Body of pancreas (tissue), 4 donors: Measurements from ENCODE around the gene TBC1D4. TPM values are rescaled to one million over a fixed set of nuclear protein-coding genes. Genes with fewer than 3 reads are reported as not detected.

Experiments
- ATAC-seq: fragments of 150-250 bp; one replicate; pipeline ENCODE4 v1.9.1; 2016
- DNase-seq, 4 donors: peaks; one replicate each; pipeline ENCODE4 v3.0.0-alpha.2; 2019
- H3K27ac ChIP-seq, 4 donors: fragments of 200-600 bp; sonication (generic); 1 replicate in 3 of 4; 2 replicates in 1 of 4; pipeline versions ENCODE4 v1.5.1 to v1.6.1; 2016 to 2019; ENCODE audit warnings: mild to moderate bottlenecking in 1 of 4, mixed read lengths in 1 of 4, moderate library complexity in 1 of 4
- H3K27me3 ChIP-seq, 2 donors: fragments of 200-600 bp; sonication (generic); one replicate each; pipeline ENCODE4 v1.6.0; 2016; ENCODE audit warnings: mild to moderate bottlenecking in 1 of 2
- H3K36me3 ChIP-seq, 2 donors: fragments of 200-600 bp; sonication (generic); replicated peaks in 1 of 2; 2 replicates each; pipeline ENCODE4 v1.5.1; 2016; ENCODE audit warnings: low read depth in 2 of 2; ENCODE audit not compliant: insufficient read depth in 1 of 2
- H3K4me1 ChIP-seq: fragments of 200-600 bp; sonication (generic); one replicate; pipeline ENCODE4 v1.6.0; 2016
- H3K4me3 ChIP-seq, 2 donors: fragments of 200-600 bp; sonication (generic); 1 replicate in 1 of 2; 2 replicates in 1 of 2; pipeline ENCODE4 v1.5.1; 2016 to 2019
- H3K9me3 ChIP-seq, 3 donors: fragments of 200-600 bp; sonication (generic); 1 replicate in 2 of 3; 2 replicates in 1 of 3; pipeline ENCODE4 v1.5.1; 2016
- POLR2A ChIP-seq, 3 donors: fragments of 450-650 bp; IDR thresholded peaks; one replicate each; pipeline ENCODE4 v1.6.1; 2016; ENCODE audit warnings: antibody characterized with exemption in 3 of 3, mild to moderate bottlenecking in 2 of 3
- WGBS, 2 donors: methylation state at CpG; one replicate each; pipeline ENCODE4 v1.1.5; 2017; 5-methylcytosine and 5-hydroxymethylcytosine counted together
- intact Hi-C: fragments of 100-400 bp; cut with DNase I; formaldehyde crosslinking; loops from one replicate; pipeline ENCODE4 v1.15.1; 2023
- total RNA-seq, 2 donors: library from RNA; depleted of rRNA; stranded (reverse); fragments of >200 nt; gene quantifications; one replicate each; pipeline ENCODE4 v1.1.0, GENCODE V29; 2016
- TF ChIP-seq, protein P1 (sequence below), 7 experiments: fragments of 450-650 bp in 4 of 7; fragments of 200-600 bp in 3 of 7; sonication (generic) in 3 of 7; IDR thresholded peaks; one replicate each; pipeline ENCODE4 v1.5.1; 2016 to 2019; ENCODE audit warnings: antibody characterized with exemption in 7 of 7

The TBC1D4 gene
- total RNA-seq, 2 donors from 2014 or later = 28.3 to 29.7 TPM

DNA sequence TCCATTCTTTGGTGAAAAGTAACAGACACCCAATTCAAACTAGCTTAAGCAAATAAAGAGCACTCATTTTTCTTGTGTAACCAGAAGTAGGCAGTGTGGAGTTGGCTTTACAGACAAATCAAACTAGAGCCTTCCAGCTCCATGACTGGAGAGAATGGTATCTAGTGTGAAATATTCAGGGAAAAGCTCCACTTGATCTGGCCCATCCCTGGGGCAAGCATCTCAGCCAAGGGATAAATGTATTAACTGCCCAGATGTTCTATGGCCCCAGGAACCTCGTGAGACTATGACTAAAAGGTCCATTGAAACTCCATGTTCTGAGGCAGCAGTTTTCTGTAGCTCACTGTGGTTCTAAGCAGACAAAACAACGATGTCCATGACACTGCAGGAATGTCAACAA is 49.9 kb downstream of the TBC1D4 start:
- H3K27me3 ChIP-seq = no peaks in the 10 kb centered on the region
- intact Hi-C loops = no loop called here
- WGBS, 2 donors = 44 to 55% methylated on average over 2 of the region's 2 CpGs
- peak overlapping the region in 3 of 4 donors; percentile 13 to 31 (median 16) for H3K27ac ChIP-seq
- no peak for ATAC-seq
- no peak for DNase-seq
- H3K36me3 ChIP-seq = no peaks in the 10 kb centered on the region
- peaks cover 21% of the 10 kb centered on the region for H3K4me1 ChIP-seq
- H3K9me3 ChIP-seq = no peaks in the 10 kb centered on the region
- TF ChIP-seq POLR2A (IDR thresholded peaks at IDR 0.05) = no peak
- TF ChIP-seq, protein P1, sequence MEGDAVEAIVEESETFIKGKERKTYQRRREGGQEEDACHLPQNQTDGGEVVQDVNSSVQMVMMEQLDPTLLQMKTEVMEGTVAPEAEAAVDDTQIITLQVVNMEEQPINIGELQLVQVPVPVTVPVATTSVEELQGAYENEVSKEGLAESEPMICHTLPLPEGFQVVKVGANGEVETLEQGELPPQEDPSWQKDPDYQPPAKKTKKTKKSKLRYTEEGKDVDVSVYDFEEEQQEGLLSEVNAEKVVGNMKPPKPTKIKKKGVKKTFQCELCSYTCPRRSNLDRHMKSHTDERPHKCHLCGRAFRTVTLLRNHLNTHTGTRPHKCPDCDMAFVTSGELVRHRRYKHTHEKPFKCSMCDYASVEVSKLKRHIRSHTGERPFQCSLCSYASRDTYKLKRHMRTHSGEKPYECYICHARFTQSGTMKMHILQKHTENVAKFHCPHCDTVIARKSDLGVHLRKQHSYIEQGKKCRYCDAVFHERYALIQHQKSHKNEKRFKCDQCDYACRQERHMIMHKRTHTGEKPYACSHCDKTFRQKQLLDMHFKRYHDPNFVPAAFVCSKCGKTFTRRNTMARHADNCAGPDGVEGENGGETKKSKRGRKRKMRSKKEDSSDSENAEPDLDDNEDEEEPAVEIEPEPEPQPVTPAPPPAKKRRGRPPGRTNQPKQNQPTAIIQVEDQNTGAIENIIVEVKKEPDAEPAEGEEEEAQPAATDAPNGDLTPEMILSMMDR (IDR thresholded peaks at IDR 0.05) = no peak
- no peak overlapping the region for H3K4me3 ChIP-seq

GRCh38 chr13:75430436-75431209 is 51.3 kb downstream of the TBC1D4 start:
- intact Hi-C loops = no loop called here
- DNase-seq (no peak), ATAC-seq (no peak)
- H3K4me3 ChIP-seq = no peak overlapping the region
- H3K36me3 ChIP-seq = no peaks in the 10 kb centered on the region
- peaks cover 21% of the 10 kb centered on the region for H3K4me1 ChIP-seq
- H3K27me3 ChIP-seq = no peaks in the 10 kb centered on the region
- H3K9me3 ChIP-seq = no peaks in the 10 kb centered on the region
- no peak overlapping the region for H3K27ac ChIP-seq
- no peak for TF ChIP-seq POLR2A (IDR thresholded peaks at IDR 0.05)
- TF ChIP-seq, protein P1 (IDR thresholded peaks at IDR 0.05) = no peak
- WGBS, 2 donors = 56 to 62% methylated on average over 8 of the region's 8 CpGs

- DNase-seq = no peak
- Histone ChIP-seq H3K27ac (no peak overlapping the region), H3K36me3 (no peaks in the 10 kb centered on the region), H3K9me3 (no peaks in the 10 kb centered on the region), H3K4me3 (no peak overlapping the region), H3K27me3 (no peaks in the 10 kb centered on the region), H3K4me1 (peaks cover 9% of the 10 kb centered on the region)
- intact Hi-C loops = no loop called here
- no peak for ATAC-seq
- TF ChIP-seq POLR2A (IDR thresholded peaks at IDR 0.05) = no peak
- TF ChIP-seq, protein P1 (IDR thresholded peaks at IDR 0.05) = no peak
Measured at GRCh38 chr13:75426421-75426820, 55.5 kb downstream of the TBC1D4 start.

DNA sequence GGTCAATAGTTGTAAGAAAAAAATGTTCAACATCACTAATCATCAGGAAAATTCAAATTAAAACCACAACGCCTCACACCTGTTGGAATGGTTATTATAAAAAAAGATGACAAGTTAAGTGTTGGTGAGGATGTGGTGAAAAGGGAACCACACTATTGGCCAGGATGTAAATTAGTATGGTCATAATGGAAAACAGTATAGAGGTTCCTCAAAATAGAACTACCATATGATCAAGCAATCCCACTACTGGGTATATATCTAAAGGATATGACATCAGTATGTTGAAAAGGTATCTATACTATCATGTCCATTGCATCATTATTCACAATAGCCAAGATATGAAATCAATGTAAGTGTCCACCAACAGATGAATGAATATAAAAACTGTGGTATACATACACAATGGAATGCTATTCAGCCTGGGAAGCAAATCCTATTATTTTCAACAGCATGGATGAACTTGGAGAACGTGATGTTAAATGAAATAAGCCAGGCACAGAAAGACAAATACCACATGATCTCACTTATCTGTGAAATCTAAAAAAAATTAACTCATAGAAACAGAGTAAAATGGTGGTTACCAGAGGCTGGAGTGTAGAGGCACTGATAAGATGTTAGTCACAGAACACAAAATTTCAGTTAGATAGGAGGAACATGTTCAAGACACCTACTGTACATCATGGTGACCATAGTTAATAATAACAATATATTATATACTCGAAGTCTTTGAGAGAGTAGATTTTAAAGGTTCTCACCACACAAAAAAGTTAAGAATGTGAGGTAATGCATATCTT is 56.6 kb downstream of the TBC1D4 start:
- DNase-seq = no peak
- intact Hi-C loops = no loop called here
- Histone ChIP-seq H3K4me1 (peaks cover 9% of the 10 kb centered on the region), H3K27ac (no peak overlapping the region), H3K4me3 (no peak overlapping the region), H3K36me3 (no peaks in the 10 kb centered on the region), H3K27me3 (no peaks in the 10 kb centered on the region), H3K9me3 (no peaks in the 10 kb centered on the region)
- no peak for ATAC-seq
- TF ChIP-seq, protein P1 (IDR thresholded peaks at IDR 0.05) = no peak
- no peak for TF ChIP-seq POLR2A (IDR thresholded peaks at IDR 0.05)
- 87% methylated on average over 3 of the region's 3 CpGs for WGBS, 2 donors
